PFSK-1 (cell line): ENCODE data around the gene UGT8. TPM values are rescaled to one million over a fixed set of nuclear protein-coding genes. Genes with fewer than 3 reads are reported as not detected.

Source experiments
- FOXP2 ChIP-seq: optimal IDR thresholded peaks from 2 replicates; pipeline ENCODE3; 2011; ENCODE audit warnings: borderline replicate concordance, control low read depth, inconsistent platforms; ENCODE audit not compliant: insufficient read depth; ENCODE audit errors: extremely low read length, extremely low read depth
- POLR2AphosphoS5 ChIP-seq: IDR thresholded peaks from 2 replicates; pipeline ENCODE4 v1.6.1; 2012; ENCODE audit warnings: low read depth, mild to moderate bottlenecking, control low read depth, low read length, moderate library complexity
- REST ChIP-seq, 2 experiments: IDR thresholded peaks; 2 replicates each; pipeline versions ENCODE4 v1.6.1 to v1.8.0; 2011 to 2012; ENCODE audit warnings: low read depth in 2 of 2, low read length in 2 of 2, control low read depth in 1 of 2, inconsistent platforms in 1 of 2, mild to moderate bottlenecking in 1 of 2, moderate library complexity in 1 of 2; ENCODE audit not compliant: insufficient read depth in 1 of 2
- SIN3A ChIP-seq: IDR thresholded peaks from 2 replicates; pipeline ENCODE4 v1.6.1; 2012; ENCODE audit warnings: mild to moderate bottlenecking, low read length, moderate library complexity, borderline replicate concordance; ENCODE audit not compliant: insufficient read depth
- TAF1 ChIP-seq: IDR thresholded peaks from 2 replicates; pipeline ENCODE4 v1.6.1; 2012; ENCODE audit warnings: low read length, control low read depth, borderline replicate concordance; ENCODE audit not compliant: insufficient read depth
- polyA plus RNA-seq: library from polyadenylated mRNA; unstranded; fragments of >200 nt; gene quantifications from one replicate; pipeline ENCODE4 v1.2.1, GENCODE V29; 2012; ENCODE audit warnings: low read depth, missing spikeins; ENCODE audit not compliant: insufficient read length

UGT8 gene, protein sequence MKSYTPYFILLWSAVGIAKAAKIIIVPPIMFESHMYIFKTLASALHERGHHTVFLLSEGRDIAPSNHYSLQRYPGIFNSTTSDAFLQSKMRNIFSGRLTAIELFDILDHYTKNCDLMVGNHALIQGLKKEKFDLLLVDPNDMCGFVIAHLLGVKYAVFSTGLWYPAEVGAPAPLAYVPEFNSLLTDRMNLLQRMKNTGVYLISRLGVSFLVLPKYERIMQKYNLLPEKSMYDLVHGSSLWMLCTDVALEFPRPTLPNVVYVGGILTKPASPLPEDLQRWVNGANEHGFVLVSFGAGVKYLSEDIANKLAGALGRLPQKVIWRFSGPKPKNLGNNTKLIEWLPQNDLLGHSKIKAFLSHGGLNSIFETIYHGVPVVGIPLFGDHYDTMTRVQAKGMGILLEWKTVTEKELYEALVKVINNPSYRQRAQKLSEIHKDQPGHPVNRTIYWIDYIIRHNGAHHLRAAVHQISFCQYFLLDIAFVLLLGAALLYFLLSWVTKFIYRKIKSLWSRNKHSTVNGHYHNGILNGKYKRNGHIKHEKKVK
- polyA plus RNA-seq, result not detected

DNA sequence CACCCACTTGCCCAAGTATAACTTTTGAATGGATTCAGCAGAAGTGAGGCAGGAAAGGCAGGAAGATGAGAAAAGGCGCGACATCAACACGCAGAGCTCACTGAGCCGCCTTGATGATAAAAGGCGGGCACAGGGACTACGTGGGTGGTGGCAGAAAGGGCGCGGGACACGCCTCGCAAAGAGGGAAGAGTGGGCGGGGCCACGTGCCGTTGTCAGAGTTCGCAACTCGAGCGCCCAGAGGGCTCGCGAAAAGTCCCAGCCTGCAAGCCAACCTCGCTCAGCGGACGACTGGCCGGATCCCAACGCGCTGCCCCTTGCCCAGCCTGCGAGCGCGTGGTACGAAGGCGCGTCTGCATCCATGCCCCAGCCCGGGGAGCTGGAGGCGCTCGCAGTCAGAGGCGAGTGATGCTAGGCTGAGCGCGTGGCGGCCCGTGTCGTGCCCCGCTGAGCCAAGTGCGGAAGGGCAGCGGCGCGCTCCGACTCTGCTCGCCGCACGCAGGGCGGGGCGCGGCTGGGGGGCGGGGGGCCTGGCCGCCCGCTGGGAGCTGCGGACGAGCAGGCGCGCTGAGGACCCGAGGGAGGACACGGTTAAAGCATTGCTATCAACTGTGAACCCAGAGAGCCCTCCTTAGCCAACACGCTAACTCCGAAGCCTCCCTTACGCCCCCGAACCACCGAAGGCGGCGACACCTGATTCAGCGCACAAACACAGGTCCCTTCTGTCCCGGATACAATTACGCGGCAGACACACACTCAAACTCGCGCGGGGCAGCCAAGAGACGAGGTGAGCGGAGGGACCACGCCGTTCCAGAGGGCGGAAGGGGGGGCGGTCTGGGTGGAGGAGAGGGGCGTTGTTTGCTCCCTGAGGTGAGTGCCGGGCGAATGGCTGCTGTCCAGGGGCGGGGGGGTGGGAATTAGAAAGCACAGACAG lies at the start of gene UGT8:
Gene UGT8 (plus strand): TSS at position 617 of the 931 bp plus-strand sequence. CDS start 24,074 bp downstream, outside the sequence.
- TF ChIP-seq FOXP2 (no peak), POLR2AphosphoS5 (no peak), REST (IDR thresholded peaks at IDR 0.05; ENCODE audit: insufficient read depth in 1 of 2, low read depth in 2 of 2, low read length in 2 of 2) (no peak), SIN3A (no peak)

DNA sequence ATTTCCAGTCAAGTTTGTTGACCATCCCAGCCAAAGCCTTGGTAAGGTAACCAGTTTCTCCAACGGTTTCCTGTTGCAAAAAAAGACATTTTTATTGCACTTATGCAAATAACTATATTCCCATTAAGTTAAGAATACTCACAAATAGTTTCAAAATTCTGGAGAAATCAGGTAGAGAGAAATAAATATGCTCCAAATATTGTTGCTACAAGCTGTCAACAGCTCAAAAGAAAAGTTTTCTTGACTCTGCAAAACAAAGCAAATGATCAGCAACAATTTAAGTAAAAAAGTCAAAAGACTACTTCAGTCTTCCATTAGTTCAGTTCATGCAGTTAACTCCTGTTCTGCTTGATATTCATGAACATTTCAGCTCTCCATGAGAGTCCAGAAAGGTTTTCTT lies 49.0 kb upstream of the UGT8 start:
- TF ChIP-seq POLR2AphosphoS5, result no peak
- TF ChIP-seq FOXP2, result no peak
- TF ChIP-seq TAF1, result no peak
- TF ChIP-seq SIN3A, result no peak
- TF ChIP-seq REST (IDR thresholded peaks at IDR 0.05; ENCODE audit: insufficient read depth in 1 of 2, low read depth in 2 of 2, low read length in 2 of 2), result no peak

DNA sequence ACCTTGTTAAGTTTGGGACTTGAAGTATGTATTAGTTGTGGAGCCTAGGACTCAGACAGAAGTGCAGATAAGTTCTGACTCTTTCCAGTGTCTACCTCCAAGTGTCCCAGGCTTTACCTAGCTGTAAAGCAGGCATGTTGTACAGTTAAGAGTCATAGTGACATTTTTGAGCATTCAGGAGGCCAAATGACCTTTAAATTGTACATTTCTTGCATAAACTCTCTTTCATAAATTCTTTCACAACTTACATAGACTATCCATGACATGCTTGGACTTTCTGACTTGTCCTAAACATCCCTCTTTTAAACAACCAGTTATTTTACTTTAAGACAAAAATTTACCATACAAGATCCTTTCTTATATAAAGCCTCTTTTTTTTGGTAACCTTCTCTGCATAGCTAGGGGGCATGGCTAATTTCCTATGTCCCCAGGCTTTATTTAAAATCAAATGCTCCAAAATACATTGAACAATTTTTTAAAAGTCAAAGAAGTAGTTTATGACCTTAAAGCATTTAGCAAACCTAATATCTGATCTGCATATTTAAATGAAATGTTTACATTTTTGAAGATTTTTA lies 40.1 kb upstream of the UGT8 start:
- no peak for TF ChIP-seq SIN3A
- no peak for TF ChIP-seq FOXP2
- no peak for TF ChIP-seq REST (IDR thresholded peaks at IDR 0.05; ENCODE audit: insufficient read depth in 1 of 2, low read depth in 2 of 2, low read length in 2 of 2)
- no peak for TF ChIP-seq POLR2AphosphoS5
- TF ChIP-seq TAF1, result no peak

GRCh38 chr4:114561590-114561989 lies 37.0 kb upstream of the UGT8 start:
- no peak for TF ChIP-seq FOXP2
- no peak for TF ChIP-seq REST (IDR thresholded peaks at IDR 0.05; ENCODE audit: insufficient read depth in 1 of 2, low read depth in 2 of 2, low read length in 2 of 2)
- TF ChIP-seq TAF1, result no peak
- no peak for TF ChIP-seq SIN3A
